ENCODE results near the gene PDE4D. TPM values are rescaled to one million over a fixed set of nuclear protein-coding genes. Genes with fewer than 3 reads are reported as not detected.
A peak's percentile ranks its signal among the peaks of the same experiment; 100 is the strongest.

The PDE4D gene
- total and polyA plus RNA-seq, 4 donors = 12.8 to 167 (median 44.5) TPM

DNA sequence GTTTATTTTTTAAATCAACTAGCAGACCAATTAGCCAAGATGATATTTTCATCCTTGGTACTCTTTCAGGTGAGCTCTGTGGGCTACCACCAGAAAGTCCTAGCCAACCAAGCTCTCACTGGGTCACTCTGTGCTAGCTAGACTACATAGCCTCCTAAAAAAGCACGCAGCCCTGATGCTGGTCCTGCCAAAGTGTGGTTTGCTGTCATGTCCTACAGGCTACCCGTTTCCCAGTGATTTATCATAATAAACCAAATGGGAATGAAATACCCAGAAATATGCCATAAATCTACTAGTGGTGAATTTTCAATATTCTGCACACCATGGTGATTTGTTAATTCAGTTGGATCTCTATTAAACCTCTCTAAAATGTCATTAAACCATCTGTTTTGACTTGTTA lies 829.2 kb downstream of the PDE4D start:
- ATAC-seq (ENCODE audit: insufficient read depth, low FRiP score) (no peak), DNase-seq (no peak)
- Histone ChIP-seq H3K36me3 (ENCODE audit: control insufficient read depth in 4 of 4, insufficient read depth in 4 of 4, low read length in 4 of 4) (no peaks in the 10 kb centered on the region), H3K27ac (ENCODE audit: low read depth in 1 of 2, low read length in 1 of 2) (no peak overlapping the region), H3K4me1 (ENCODE audit: control insufficient read depth in 5 of 5, insufficient read depth in 5 of 5, low read length in 5 of 5) (peaks cover 0 to 14% (median 4%) of the 10 kb centered on the region in 5 donors), H3K4me3 (no peak overlapping the region), H3K27me3 (ENCODE audit: control insufficient read depth in 3 of 3, insufficient read depth in 3 of 3, low read length in 2 of 3) (no peaks in the 10 kb centered on the region), H3K9me3 (ENCODE audit: control insufficient read depth in 4 of 4, insufficient read depth in 3 of 4, low read length in 3 of 4) (peaks cover 0 to 2% (median 0%) of the 10 kb centered on the region in 4 donors), H3K9ac (ENCODE audit: insufficient read depth in 1 of 2, low read length in 2 of 2) (no peak overlapping the region)
- WGBS, 2 donors = 34 to 79% methylated on average over 2 of the region's 2 CpGs
- TF ChIP-seq CTCF (IDR thresholded peaks at IDR 0.05; ENCODE audit: control extremely low read depth, extremely low read depth) = no peak

DNA sequence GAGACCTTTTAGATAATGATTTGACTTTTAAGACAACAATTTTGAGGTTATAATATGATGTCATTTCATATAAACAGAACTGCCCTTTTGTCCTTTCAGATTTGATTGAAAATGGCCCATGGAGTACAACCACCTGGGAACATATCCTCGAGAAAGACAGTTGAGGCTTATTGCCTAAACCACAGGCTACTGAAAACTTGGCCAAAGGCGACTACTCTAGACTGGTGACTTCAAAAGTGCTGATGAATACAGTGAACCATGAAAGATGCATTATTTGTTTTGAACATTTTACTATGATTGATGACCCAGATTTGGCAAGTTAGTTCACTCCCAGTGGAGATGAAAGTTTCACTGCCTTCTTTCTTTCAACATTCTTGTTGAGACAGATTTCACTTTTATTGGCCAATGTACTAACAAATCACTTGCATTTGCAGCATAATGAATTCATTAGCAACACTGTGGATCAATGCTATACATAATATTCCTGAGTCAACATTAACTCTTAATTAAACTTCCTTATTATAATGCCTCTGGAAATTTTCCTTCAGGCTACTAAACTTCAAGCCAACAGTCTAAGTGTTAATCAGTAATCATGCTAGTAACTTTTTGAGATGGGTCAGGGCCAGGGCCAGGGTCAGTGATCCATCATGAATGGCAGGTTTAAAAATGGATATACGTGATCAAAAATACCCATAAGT lies 830.4 kb downstream of the PDE4D start:
- Histone ChIP-seq H3K36me3 (ENCODE audit: control insufficient read depth in 4 of 4, insufficient read depth in 4 of 4, low read length in 4 of 4) (no peaks in the 10 kb centered on the region), H3K27me3 (ENCODE audit: control insufficient read depth in 3 of 3, insufficient read depth in 3 of 3, low read length in 2 of 3) (no peaks in the 10 kb centered on the region), H3K4me3 (no peak overlapping the region), H3K27ac (ENCODE audit: low read depth in 1 of 2, low read length in 1 of 2) (no peak overlapping the region), H3K4me1 (ENCODE audit: control insufficient read depth in 5 of 5, insufficient read depth in 5 of 5, low read length in 5 of 5) (peaks cover 0 to 14% (median 4%) of the 10 kb centered on the region in 5 donors), H3K9ac (ENCODE audit: insufficient read depth in 1 of 2, low read length in 2 of 2) (no peak overlapping the region), H3K9me3 (ENCODE audit: control insufficient read depth in 4 of 4, insufficient read depth in 3 of 4, low read length in 3 of 4) (peaks cover 0 to 2% (median 0%) of the 10 kb centered on the region in 4 donors)
- WGBS, 2 donors = 72 to 79% methylated on average over 3 of the region's 3 CpGs
- no peak for TF ChIP-seq CTCF (IDR thresholded peaks at IDR 0.05; ENCODE audit: control extremely low read depth, extremely low read depth)
- DNase-seq (peak in 2 of 3 donors; percentile 31 to 47), ATAC-seq (ENCODE audit: insufficient read depth, low FRiP score) (no peak)

DNA sequence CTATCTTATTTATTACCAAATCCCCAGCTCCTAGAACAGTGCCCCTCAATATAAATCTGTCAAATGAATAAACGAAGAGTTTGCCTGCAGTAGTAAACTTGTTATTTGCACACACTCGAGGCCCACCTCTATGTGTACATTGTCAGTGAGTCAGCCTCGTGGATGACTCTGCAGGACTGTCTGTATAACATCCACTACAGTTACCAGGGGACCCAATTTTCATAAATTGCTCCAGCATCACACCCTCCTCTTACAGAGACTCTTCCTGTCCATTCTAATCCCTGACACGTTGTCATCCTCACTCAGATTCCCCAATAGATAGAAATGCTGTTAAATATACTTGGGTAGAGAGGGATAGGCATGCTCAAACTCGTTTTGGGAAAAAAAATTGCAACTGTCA lies 832.1 kb downstream of the PDE4D start:
- H3K4me3 ChIP-seq = no peak overlapping the region
- no peak overlapping the region for H3K27ac ChIP-seq (ENCODE audit: low read depth in 1 of 2, low read length in 1 of 2)
- H3K4me1 ChIP-seq (ENCODE audit: control insufficient read depth in 5 of 5, insufficient read depth in 5 of 5, low read length in 5 of 5) = peaks cover 0 to 11% (median 4%) of the 10 kb centered on the region in 5 donors
- no peak for DNase-seq
- WGBS, 2 donors = 60 to 72% methylated on average over 5 of the region's 5 CpGs
- peaks cover 0 to 4% (median 0%) of the 10 kb centered on the region in 4 donors for H3K36me3 ChIP-seq (ENCODE audit: control insufficient read depth in 4 of 4, insufficient read depth in 4 of 4, low read length in 4 of 4)
- H3K9me3 ChIP-seq (ENCODE audit: control insufficient read depth in 4 of 4, insufficient read depth in 3 of 4, low read length in 3 of 4) = peaks cover 0 to 2% (median 0%) of the 10 kb centered on the region in 4 donors
- ATAC-seq (ENCODE audit: insufficient read depth, low FRiP score) = no peak
- H3K9ac ChIP-seq (ENCODE audit: insufficient read depth in 1 of 2, low read length in 2 of 2) = no peak overlapping the region
- no peaks in the 10 kb centered on the region for H3K27me3 ChIP-seq (ENCODE audit: control insufficient read depth in 3 of 3, insufficient read depth in 3 of 3, low read length in 2 of 3)
- TF ChIP-seq CTCF (IDR thresholded peaks at IDR 0.05; ENCODE audit: control extremely low read depth, extremely low read depth) = no peak

Data from lung (tissue), 12 donors.